Glutamatergic neuron (in vitro differentiated cells): ENCODE results near the gene HSP90AB1. TPM values are rescaled to one million over a fixed set of nuclear protein-coding genes. Genes with fewer than 3 reads are reported as not detected.
A peak's percentile ranks its signal among the peaks of the same experiment; 100 is the strongest.

Experiments used
- DNase-seq: peaks from one replicate; pipeline ENCODE4 v3.0.0; 2022
- H3K27ac Mint-ChIP-seq: one replicate; pipeline ENCODE4 v1.8.0; 2020; ENCODE audit warnings: mild to moderate bottlenecking, mixed read lengths, inconsistent platforms; ENCODE audit not compliant: unreplicated experiment
- H3K27me3 Mint-ChIP-seq: one replicate; pipeline ENCODE4 v1.8.0; 2020; ENCODE audit warnings: mild to moderate bottlenecking, moderate library complexity, mixed read lengths, inconsistent platforms; ENCODE audit not compliant: unreplicated experiment
- H3K36me3 Mint-ChIP-seq: one replicate; pipeline ENCODE4 v1.8.0; 2020; ENCODE audit warnings: mild to moderate bottlenecking, mixed read lengths, inconsistent platforms; ENCODE audit not compliant: unreplicated experiment
- H3K4me1 Mint-ChIP-seq: one replicate; pipeline ENCODE4 v1.8.0; 2020; ENCODE audit warnings: mild to moderate bottlenecking, low read depth, mixed read lengths, inconsistent platforms; ENCODE audit not compliant: unreplicated experiment
- H3K4me3 Mint-ChIP-seq: one replicate; pipeline ENCODE4 v1.8.0; 2020; ENCODE audit warnings: mild to moderate bottlenecking, mixed read lengths, inconsistent platforms; ENCODE audit not compliant: unreplicated experiment
- H3K9me3 Mint-ChIP-seq: one replicate; pipeline ENCODE4 v1.8.0; 2020; ENCODE audit warnings: mild to moderate bottlenecking, moderate library complexity, mixed read lengths, inconsistent platforms; ENCODE audit not compliant: unreplicated experiment
- total RNA-seq: library from RNA; stranded (reverse); fragmentation: NEBNext Ultra II Directional; extraction: Animal tissue kit (Norgen Biotek cat#: 25700); gene quantifications from one replicate; pipeline ENCODE4 v1.2.1, GENCODE V29; 2021; ENCODE audit not compliant: unreplicated experiment
- TF ChIP-seq, protein P1 (sequence below): fragments of 200-600 bp; sonication (generic); IDR thresholded peaks from one replicate; pipeline ENCODE4 v1.5.0; 2021; ENCODE audit not compliant: partially characterized antibody, unreplicated experiment

The HSP90AB1 gene
- total RNA-seq, 1 donor from 2014 or later = 771 TPM

GRCh38 chr6:44251576-44252524 is 4.9 kb downstream of the HSP90AB1 start:
- Mint-ChIP-seq H3K4me1 (peaks cover 37% of the 10 kb centered on the region), H3K9me3 (peaks cover 23% of the 10 kb centered on the region), H3K27ac (peak overlapping the region; percentile 29), H3K36me3 (peaks cover 16% of the 10 kb centered on the region), H3K27me3 (peaks cover 17% of the 10 kb centered on the region), H3K4me3 (peak overlapping the region; percentile 60)
- no peak for DNase-seq
- TF ChIP-seq, protein P1, sequence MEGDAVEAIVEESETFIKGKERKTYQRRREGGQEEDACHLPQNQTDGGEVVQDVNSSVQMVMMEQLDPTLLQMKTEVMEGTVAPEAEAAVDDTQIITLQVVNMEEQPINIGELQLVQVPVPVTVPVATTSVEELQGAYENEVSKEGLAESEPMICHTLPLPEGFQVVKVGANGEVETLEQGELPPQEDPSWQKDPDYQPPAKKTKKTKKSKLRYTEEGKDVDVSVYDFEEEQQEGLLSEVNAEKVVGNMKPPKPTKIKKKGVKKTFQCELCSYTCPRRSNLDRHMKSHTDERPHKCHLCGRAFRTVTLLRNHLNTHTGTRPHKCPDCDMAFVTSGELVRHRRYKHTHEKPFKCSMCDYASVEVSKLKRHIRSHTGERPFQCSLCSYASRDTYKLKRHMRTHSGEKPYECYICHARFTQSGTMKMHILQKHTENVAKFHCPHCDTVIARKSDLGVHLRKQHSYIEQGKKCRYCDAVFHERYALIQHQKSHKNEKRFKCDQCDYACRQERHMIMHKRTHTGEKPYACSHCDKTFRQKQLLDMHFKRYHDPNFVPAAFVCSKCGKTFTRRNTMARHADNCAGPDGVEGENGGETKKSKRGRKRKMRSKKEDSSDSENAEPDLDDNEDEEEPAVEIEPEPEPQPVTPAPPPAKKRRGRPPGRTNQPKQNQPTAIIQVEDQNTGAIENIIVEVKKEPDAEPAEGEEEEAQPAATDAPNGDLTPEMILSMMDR = no peak

GRCh38 chr6:44253307-44254101 is 6.6 kb downstream of the HSP90AB1 start:
- H3K27me3 Mint-ChIP-seq = peaks cover 14% of the 10 kb centered on the region

DNA sequence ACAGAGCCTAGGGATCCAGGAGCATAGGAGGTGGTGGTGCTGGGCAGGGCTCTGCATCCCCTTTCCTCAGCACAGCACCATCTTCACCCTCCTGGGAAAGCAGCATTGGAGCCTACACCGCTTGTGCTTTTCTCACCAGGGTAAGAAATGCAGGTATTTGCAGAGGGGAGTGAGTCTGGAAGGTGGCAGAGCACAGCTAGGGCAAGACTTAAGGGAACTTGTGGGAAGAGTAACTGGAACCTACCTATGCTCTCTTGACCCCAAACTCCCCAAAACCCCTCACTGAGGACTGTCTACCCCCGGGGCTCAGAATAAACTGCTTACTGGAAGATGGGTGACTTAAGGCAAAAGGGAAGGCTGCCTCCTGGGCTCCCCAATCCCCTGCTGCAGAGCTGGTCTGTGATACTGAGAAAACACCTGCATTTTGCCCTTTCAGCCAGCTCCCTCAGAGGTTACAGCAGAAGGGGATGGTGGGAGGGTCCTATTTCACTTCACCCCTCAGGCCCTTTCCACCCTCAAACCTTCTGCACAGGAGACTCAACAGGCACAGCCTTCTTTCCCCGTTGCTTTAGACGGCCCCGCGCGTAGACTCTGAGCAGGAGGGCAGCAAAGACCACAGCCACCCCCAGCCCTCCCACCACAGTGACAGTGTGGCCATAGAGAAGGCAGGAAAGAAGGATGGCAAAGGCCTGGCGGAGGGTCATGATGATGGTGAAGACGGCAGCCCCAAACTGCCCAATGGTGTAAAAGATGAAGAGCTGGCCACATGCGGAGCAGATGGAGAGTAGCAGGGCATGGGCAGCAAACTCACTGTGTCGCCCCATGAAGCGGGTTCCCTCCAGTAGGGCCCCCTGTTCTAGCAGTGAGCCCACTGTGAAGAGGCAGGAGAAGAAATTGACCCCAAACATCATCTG is 7.5 kb downstream of the HSP90AB1 start:
- Mint-ChIP-seq H3K9me3 (peaks cover 16% of the 10 kb centered on the region), H3K27ac (peak overlapping the region; percentile 64), H3K36me3 (peaks cover 11% of the 10 kb centered on the region), H3K4me3 (peak overlapping the region; percentile 100), H3K27me3 (peaks cover 12% of the 10 kb centered on the region), H3K4me1 (peaks cover 34% of the 10 kb centered on the region)
- no peak for DNase-seq
- TF ChIP-seq, protein P1 = no peak

More at GRCh38 chr6:44253307-44254101, 6.6 kb downstream of the HSP90AB1 start:
- TF ChIP-seq, protein P1 = peak; percentile 50
- Mint-ChIP-seq H3K4me3 (peak overlapping the region; percentile 63), H3K27ac (no peak overlapping the region), H3K4me1 (peaks cover 41% of the 10 kb centered on the region), H3K36me3 (peaks cover 14% of the 10 kb centered on the region), H3K9me3 (peaks cover 19% of the 10 kb centered on the region)
- DNase-seq = peak; percentile 75

DNA sequence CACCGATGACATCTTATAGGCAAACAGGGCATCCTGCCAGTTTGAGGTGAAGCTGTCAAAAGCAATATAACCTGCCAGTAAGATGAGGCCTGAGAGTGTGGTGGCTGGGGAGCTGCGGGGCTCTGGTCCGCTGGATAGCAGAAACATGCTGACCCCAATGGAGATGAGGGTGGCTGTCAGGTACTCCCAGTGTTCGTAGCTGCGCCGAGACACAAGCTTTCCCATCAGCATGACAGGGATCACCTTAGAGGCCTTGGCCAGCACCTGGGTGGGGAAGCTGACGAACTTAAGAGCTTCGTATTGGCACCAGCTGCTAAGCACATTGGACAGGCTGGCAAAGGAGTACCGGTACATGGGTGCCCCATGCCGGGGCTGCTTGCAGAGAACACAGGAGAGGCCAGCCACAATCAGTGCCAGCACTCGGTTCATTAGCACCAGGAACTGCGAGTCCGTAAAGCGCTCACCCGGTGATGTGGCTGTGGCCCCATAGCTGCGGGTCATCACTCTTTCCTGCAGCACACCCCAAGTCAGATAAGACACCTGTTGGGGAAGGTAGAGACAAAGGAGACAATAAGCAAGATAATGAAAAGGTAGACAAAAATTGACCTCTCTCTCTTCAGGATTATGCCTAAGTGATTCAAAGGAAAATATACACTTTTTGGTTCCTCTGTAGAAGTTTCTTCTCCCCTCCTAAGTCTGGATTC is 8.4 kb downstream of the HSP90AB1 start:
- DNase-seq = no peak
- Mint-ChIP-seq H3K27ac (peak overlapping the region; percentile 98), H3K4me1 (peaks cover 29% of the 10 kb centered on the region), H3K36me3 (peaks cover 7% of the 10 kb centered on the region), H3K27me3 (peaks cover 11% of the 10 kb centered on the region), H3K9me3 (peaks cover 16% of the 10 kb centered on the region), H3K4me3 (peak overlapping the region; percentile 100)
- TF ChIP-seq, protein P1 = no peak
